Daoy (cell line): ENCODE measurements around the gene KCTD6. TPM values are rescaled to one million over a fixed set of nuclear protein-coding genes. Genes with fewer than 3 reads are reported as not detected.

Experiments used
- DNase-seq: peaks from one replicate; pipeline ENCODE4 v3.0.0-alpha.2; 2015; ENCODE audit warnings: low read depth
- total RNA-seq: library from RNA; depleted of rRNA; stranded (reverse); fragments of >200 nt; shearing (Covaris generic); gene quantifications from 2 replicates; pipeline ENCODE4 v1.2.3, GENCODE V29; 2014; rRNA removed

The KCTD6 gene
- 2.2 and 3.5 TPM in 2 replicates for total RNA-seq

GRCh38 chr3:58491506-58492402 lies at the start of gene KCTD6:
Gene KCTD6, plus strand, starts transcription at chr3:58492096. Its CDS starts 6,660 bp downstream, at chr3:58498756.
- DNase-seq = peak; percentile 93

GRCh38 chr3:58452176-58452575 lies 39.7 kb upstream of the KCTD6 start:
- no peak for DNase-seq

GRCh38 chr3:58459160-58459559 lies 32.7 kb upstream of the KCTD6 start:
- no peak for DNase-seq

GRCh38 chr3:58462829-58463180 lies 29.1 kb upstream of the KCTD6 start:
- DNase-seq = no peak

- peak; percentile 85 for DNase-seq
Observed at GRCh38 chr3:58463181-58463941, 28.5 kb upstream of the KCTD6 start.

- DNase-seq = no peak
Observed at GRCh38 chr3:58463942-58464271, 28.0 kb upstream of the KCTD6 start.

- DNase-seq = no peak
Observed at GRCh38 chr3:58464866-58465265, 27.0 kb upstream of the KCTD6 start.

- DNase-seq = no peak
Observed at GRCh38 chr3:58466899-58467563, 24.9 kb upstream of the KCTD6 start.

GRCh38 chr3:58469096-58469495 lies 22.8 kb upstream of the KCTD6 start:
- DNase-seq = no peak

- no peak for DNase-seq
Observed at GRCh38 chr3:58470363-58471024, 21.4 kb upstream of the KCTD6 start.

GRCh38 chr3:58471025-58471887 lies 20.6 kb upstream of the KCTD6 start:
- peak; percentile 91 for DNase-seq

GRCh38 chr3:58473275-58473674 lies 18.6 kb upstream of the KCTD6 start:
- DNase-seq = no peak

GRCh38 chr3:58474348-58474911 lies 17.5 kb upstream of the KCTD6 start:
- DNase-seq = no peak

GRCh38 chr3:58474967-58475578 lies 16.8 kb upstream of the KCTD6 start:
- DNase-seq = no peak

- DNase-seq = no peak
Observed at GRCh38 chr3:58478781-58479180, 13.1 kb upstream of the KCTD6 start.

- no peak for DNase-seq
Observed at GRCh38 chr3:58480309-58480708, 11.6 kb upstream of the KCTD6 start.

GRCh38 chr3:58482917-58483636 lies 8.8 kb upstream of the KCTD6 start:
- DNase-seq = no peak

GRCh38 chr3:58484045-58484721 lies 7.7 kb upstream of the KCTD6 start:
- DNase-seq = no peak

- DNase-seq = no peak
Observed at GRCh38 chr3:58484722-58485069, 7.2 kb upstream of the KCTD6 start.
